DND-41 (cell line): ENCODE data around the gene STAU1.

Source experiments
- ATAC-seq: fragments of 200-7000 bp; cut with Tn5 transposase; 3 replicates; pipeline ENCODE4 v1.9.1; 2021; ENCODE audit warnings: low read depth; ENCODE audit not compliant: insufficient read depth
- DNase-seq: peaks from one replicate; pipeline ENCODE4 v3.0.0-alpha.2; 2020
- H2AFZ ChIP-seq: 2 replicates; pipeline ENCODE4 v1.6.0; 2012; ENCODE audit warnings: low read depth, low read length
- H3K27ac ChIP-seq: 2 replicates; pipeline ENCODE4 v1.5.1; 2012; ENCODE audit warnings: low read length, inconsistent platforms
- H3K27me3 ChIP-seq: fragments of 200-600 bp; sonication (generic); 2 replicates; pipeline ENCODE4 v1.6.0; 2012; ENCODE audit warnings: low read length, mild to moderate bottlenecking, inconsistent platforms; ENCODE audit not compliant: insufficient read depth, poor library complexity
- H3K36me3 ChIP-seq: 2 replicates; pipeline ENCODE4 v1.5.1; 2012; ENCODE audit warnings: low read length, inconsistent platforms; ENCODE audit not compliant: insufficient read depth
- H3K4me1 ChIP-seq: 2 replicates; pipeline ENCODE4 v1.5.1; 2012; ENCODE audit warnings: mild to moderate bottlenecking, low read length; ENCODE audit not compliant: insufficient read depth
- H3K4me2 ChIP-seq: 2 replicates; pipeline ENCODE4 v1.6.0; 2012; ENCODE audit warnings: mild to moderate bottlenecking, moderate library complexity, low read length, inconsistent platforms; ENCODE audit not compliant: insufficient read depth
- H3K4me3 ChIP-seq, 2 experiments: fragments of 200-600 bp in 1 of 2; shearing (Covaris generic) in 1 of 2; 2 replicates each; pipeline ENCODE4 v1.5.1; 2012 to 2016; ENCODE audit warnings: inconsistent platforms in 2 of 2, low read length in 2 of 2, mild to moderate bottlenecking in 2 of 2, low read depth in 1 of 2, moderate library complexity in 1 of 2
- H3K79me2 ChIP-seq: 2 replicates; pipeline ENCODE4 v1.6.0; 2012; ENCODE audit warnings: low read length, inconsistent platforms; ENCODE audit not compliant: insufficient read depth
- H3K9ac ChIP-seq: 2 replicates; pipeline ENCODE4 v1.6.0; 2012; ENCODE audit warnings: low read depth, mild to moderate bottlenecking, inconsistent platforms, low read length, moderate library complexity
- H3K9me3 ChIP-seq: 2 replicates; pipeline ENCODE4 v1.5.1; 2012; ENCODE audit warnings: low read length, moderate library complexity, mild to moderate bottlenecking, inconsistent platforms; ENCODE audit not compliant: insufficient read depth, severe bottlenecking
- H4K20me1 ChIP-seq: 2 replicates; pipeline ENCODE4 v1.6.0; 2012; ENCODE audit warnings: low read length; ENCODE audit not compliant: insufficient read depth
- EZH2 ChIP-seq: IDR thresholded peaks from 3 replicates; pipeline ENCODE4 v1.6.1; 2012; ENCODE audit warnings: borderline replicate concordance, low read depth, mild to moderate bottlenecking, moderate library complexity, low read length, inconsistent platforms; ENCODE audit not compliant: severe bottlenecking
- TF ChIP-seq, protein P1 (sequence below): IDR thresholded peaks from 2 replicates; pipeline ENCODE4 v1.5.1; 2012; ENCODE audit warnings: borderline replicate concordance, low read length, moderate library complexity, mild to moderate bottlenecking; ENCODE audit not compliant: poor library complexity, severe bottlenecking; ENCODE audit errors: extremely low read depth

STAU1 gene

DNA sequence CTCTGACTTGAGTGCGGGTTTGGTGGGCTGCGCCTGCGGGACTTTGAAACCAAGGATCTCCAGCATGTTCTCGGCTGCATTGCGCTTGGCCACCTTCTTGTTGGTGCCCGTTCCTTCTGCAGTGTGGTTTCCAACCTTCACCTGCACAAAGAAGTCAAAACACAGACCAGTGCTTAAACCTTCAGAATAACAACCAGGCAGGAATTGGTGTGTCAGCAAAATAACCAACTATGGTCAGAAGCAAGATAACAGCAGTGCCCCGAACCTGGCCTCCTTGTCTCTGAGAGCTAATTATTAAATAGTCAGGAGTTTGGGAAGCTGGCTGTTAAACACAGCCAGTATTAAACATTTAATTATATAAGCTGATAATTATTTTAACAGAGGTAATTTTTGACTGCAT, 68.1 kb downstream of the STAU1 start:
- TF ChIP-seq, protein P1, sequence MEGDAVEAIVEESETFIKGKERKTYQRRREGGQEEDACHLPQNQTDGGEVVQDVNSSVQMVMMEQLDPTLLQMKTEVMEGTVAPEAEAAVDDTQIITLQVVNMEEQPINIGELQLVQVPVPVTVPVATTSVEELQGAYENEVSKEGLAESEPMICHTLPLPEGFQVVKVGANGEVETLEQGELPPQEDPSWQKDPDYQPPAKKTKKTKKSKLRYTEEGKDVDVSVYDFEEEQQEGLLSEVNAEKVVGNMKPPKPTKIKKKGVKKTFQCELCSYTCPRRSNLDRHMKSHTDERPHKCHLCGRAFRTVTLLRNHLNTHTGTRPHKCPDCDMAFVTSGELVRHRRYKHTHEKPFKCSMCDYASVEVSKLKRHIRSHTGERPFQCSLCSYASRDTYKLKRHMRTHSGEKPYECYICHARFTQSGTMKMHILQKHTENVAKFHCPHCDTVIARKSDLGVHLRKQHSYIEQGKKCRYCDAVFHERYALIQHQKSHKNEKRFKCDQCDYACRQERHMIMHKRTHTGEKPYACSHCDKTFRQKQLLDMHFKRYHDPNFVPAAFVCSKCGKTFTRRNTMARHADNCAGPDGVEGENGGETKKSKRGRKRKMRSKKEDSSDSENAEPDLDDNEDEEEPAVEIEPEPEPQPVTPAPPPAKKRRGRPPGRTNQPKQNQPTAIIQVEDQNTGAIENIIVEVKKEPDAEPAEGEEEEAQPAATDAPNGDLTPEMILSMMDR = no peak
- no peak for TF ChIP-seq EZH2
- Histone ChIP-seq H3K4me2 (no peak overlapping the region), H3K79me2 (no peaks in the 10 kb centered on the region; the same call in 1 of the 2 replicates), H2AFZ (no peak overlapping the region), H3K27me3 (no peaks in the 10 kb centered on the region), H3K4me3 (no peak overlapping the region), H3K9ac (no peak overlapping the region), H3K4me1 (no peaks in the 10 kb centered on the region), H3K27ac (no peak overlapping the region), H3K9me3 (no peaks in the 10 kb centered on the region), H4K20me1 (peaks cover 20% of the 10 kb centered on the region), H3K36me3 (peaks cover 97% of the 10 kb centered on the region)
- no peak for ATAC-seq
- DNase-seq = no peak

DNA sequence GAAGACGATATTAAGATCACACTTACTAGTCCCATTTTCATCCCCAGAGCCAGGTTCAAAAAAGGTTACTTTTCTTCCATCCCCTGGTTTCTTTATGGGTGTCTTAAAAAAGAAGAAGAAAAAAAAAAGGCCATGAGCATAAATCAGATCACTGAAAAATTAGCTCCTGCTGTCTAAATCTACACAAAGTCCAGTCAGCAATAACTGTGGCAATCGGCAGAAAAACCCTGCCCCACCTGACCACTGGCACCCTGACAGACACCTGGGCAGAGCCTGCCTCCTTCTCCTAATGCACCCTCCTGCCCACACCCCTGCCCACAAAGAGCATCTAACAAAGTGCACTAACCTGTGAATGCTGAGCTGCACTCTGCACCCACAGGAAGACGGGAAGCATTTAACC, 69.8 kb downstream of the STAU1 start:
- ATAC-seq (no peak), DNase-seq (no peak)
- H3K4me2 ChIP-seq = no peak overlapping the region
- no peaks in the 10 kb centered on the region for H3K9me3 ChIP-seq
- H3K4me3 ChIP-seq = no peak overlapping the region
- H2AFZ ChIP-seq = no peak overlapping the region
- H3K27me3 ChIP-seq = no peaks in the 10 kb centered on the region
- no peak overlapping the region for H3K27ac ChIP-seq
- peaks cover 20% of the 10 kb centered on the region for H4K20me1 ChIP-seq
- H3K36me3 ChIP-seq = peaks cover 99% of the 10 kb centered on the region
- no peaks in the 10 kb centered on the region for H3K4me1 ChIP-seq
- H3K79me2 ChIP-seq = no peaks in the 10 kb centered on the region
- H3K9ac ChIP-seq = no peak overlapping the region
- TF ChIP-seq EZH2 = no peak
- TF ChIP-seq, protein P1 = no peak

DNA sequence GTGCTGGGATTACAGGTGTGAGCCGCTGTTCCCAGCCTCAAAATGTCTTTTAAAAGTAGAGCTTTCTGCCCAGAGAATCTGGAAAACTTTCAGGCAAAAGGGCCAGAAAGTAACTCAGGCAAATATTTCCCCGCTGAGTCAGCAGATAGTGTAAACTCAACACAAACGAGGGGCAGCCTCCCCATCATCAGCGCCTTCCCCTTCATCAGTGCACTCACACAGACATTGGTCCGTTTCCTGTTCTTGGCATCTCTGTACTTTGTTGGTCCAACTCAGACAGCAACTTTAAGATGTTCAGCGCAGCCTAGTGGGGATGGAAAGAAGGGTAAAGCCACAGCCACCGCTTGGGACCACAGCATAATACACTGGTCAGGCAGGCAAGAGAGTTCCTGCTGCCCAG, 72.6 kb downstream of the STAU1 start:
- H3K27ac ChIP-seq = no peak overlapping the region
- H3K9ac ChIP-seq = no peak overlapping the region
- H4K20me1 ChIP-seq = peaks cover 25% of the 10 kb centered on the region
- H2AFZ ChIP-seq = no peak overlapping the region
- H3K27me3 ChIP-seq = no peaks in the 10 kb centered on the region
- H3K4me3 ChIP-seq = no peak overlapping the region
- DNase-seq (no peak), ATAC-seq (no peak)
- no peaks in the 10 kb centered on the region for H3K79me2 ChIP-seq
- H3K4me1 ChIP-seq = no peaks in the 10 kb centered on the region
- H3K4me2 ChIP-seq = no peak overlapping the region
- TF ChIP-seq, protein P1 = no peak
- H3K9me3 ChIP-seq = no peaks in the 10 kb centered on the region
- peaks cover 93% of the 10 kb centered on the region for H3K36me3 ChIP-seq

DNA sequence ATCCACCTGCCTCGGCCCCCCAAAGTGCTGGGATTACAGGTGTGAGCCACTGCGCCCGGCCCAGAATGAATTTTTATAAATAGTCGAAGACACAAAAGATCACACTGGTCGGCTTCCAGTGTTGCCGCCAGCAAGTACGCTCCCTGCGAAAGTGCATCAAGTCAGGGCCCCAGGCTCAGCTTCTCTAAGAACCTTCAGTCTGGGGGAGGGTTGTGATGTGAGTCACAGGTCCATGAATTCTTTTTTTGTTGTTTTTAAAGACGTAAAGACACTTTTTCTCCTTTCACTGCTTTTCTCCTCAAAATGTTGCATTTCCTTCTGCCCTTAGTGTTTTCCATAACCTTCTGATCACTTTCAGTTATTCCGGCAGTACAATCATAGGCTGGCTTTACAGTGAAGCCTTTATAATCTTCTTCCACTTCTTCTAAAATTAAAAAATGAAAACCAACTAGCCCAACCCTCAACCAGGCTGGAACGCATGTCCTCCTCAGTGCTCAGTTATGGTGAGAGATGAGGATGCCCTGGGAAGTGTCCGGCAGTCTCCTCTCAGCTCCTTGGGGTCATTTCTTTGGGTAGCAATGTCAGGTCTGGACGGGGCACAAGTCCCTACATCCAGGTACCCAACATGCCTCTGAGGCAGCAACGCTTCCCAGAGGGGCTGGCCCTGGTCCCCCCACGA, 75.4 kb downstream of the STAU1 start:
- DNase-seq (no peak), ATAC-seq (no peak)
- Histone ChIP-seq H3K27me3 (no peaks in the 10 kb centered on the region), H3K27ac (no peak overlapping the region), H3K9ac (no peak overlapping the region), H3K9me3 (no peaks in the 10 kb centered on the region), H3K79me2 (no peaks in the 10 kb centered on the region), H3K4me3 (no peak overlapping the region), H3K4me1 (no peaks in the 10 kb centered on the region), H4K20me1 (peaks cover 21% of the 10 kb centered on the region), H3K4me2 (no peak overlapping the region), H3K36me3 (peaks cover 72% of the 10 kb centered on the region), H2AFZ (no peak overlapping the region)
- TF ChIP-seq, protein P1 = no peak
- no peak for TF ChIP-seq EZH2
